ENCODE data around the gene GDPD2. TPM values are rescaled to one million over a fixed set of nuclear protein-coding genes. Genes with fewer than 3 reads are reported as not detected.

Gene GDPD2
- total and polyA plus RNA-seq, 2 of the 13 experiments (the other 11 are each of a cell fraction or from before 2014, with no cell fraction given), result 0.04 to 0.08 TPM

DNA sequence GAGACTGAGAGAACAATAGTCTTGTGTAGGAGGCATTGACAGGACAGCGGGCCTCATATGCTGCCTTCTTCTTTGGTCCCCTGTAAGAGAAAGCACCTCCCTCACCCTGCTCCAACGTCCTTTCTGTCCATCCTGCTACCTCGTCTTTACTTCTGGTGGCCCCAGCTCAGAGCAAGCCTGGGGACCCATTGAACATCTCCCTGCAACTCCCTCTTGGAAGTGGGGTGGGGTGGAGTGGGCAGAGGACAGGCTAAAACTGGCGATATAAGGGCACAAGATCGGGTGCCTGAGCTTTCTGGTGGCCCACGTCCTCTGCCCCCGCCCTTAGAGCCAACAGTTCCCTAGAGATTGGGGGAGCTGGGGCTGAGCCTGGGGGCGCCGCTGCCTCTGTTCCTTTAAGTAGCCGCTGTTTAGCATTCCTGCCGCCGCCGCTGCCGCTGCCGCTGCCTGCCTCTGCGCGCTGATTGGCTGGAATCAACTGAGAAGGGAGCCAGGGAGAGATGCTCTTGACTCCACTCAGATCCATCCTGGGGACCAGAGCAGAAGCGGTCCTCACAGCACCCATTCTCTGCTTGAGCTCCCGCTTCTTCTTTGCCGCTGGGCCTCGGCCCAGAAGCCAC is 21.3 kb downstream of the GDPD2 start, which contains the start of gene DLG3:
Gene DLG3 (plus strand): TSS at position 510 of the 620 bp plus-strand sequence. CDS start 367 bp downstream, outside the sequence.
- Histone ChIP-seq H3K27ac (ENCODE audit: extremely low read length, insufficient read depth, low read length) (no peak within 1 kb of the TSS), H3K4me1 (ENCODE audit: insufficient read depth, low read length) (no peaks in the 10 kb centered on the region), H4K20me1 (ENCODE audit: insufficient read depth, low read length) (no peaks in the 10 kb centered on the region), H3K27me3 (ENCODE audit: control insufficient read depth in 1 of 2, insufficient read depth in 2 of 2, low read length in 2 of 2) (peaks cover 4 to 17% of the 10 kb centered on the region in 2 experiments; a peak in 4 of 5 replicates), H3K9me3 (ENCODE audit: low read length) (no peaks in the 10 kb centered on the region), H3K79me2 (ENCODE audit: insufficient read depth, low read length) (no peaks in the 10 kb centered on the region), H3K4me3 (replicated peaks in 1 of 3; ENCODE audit: insufficient read depth in 1 of 3, low read depth in 2 of 3, low read length in 3 of 3) (no peak within 1 kb of the TSS), H2AFZ (ENCODE audit: low read length) (no peak within 1 kb of the TSS), H3K4me2 (ENCODE audit: low read depth, low read length) (no peak within 1 kb of the TSS), H3K36me3 (replicated peaks in 1 of 2; ENCODE audit: control insufficient read depth in 1 of 2, insufficient read depth in 2 of 2, low read length in 2 of 2) (no peaks in the 10 kb centered on the region), H3K9ac (ENCODE audit: insufficient read depth, low read depth, low read length) (no peak within 1 kb of the TSS)
- ATAC-seq (peak; percentile 63), FAIRE-seq (no peak), DNase-seq (ENCODE audit: low spot score) (no peak)
- intact Hi-C loops (cut with micrococcal nuclease; ENCODE audit: unreplicated experiment), result no loop called here
- in situ Hi-C loops (cut with HindIII; ENCODE audit: extremely low pct_ligation_motif_present, low pct_unique_long_range_greater_than_20kb), result no loop called here
- ChIA-PET CTCF (ENCODE audit: low intra/inter-chr PET ratio, low total read pairs) (no interaction called here), POLR2A (no interaction called here)
- no TSS peak for BruUV-seq (replicated peaks)
- 3% methylated on average over 4 of the region's 21 CpGs for WGBS (ENCODE audit: low lambda C conversion rate)
- TF ChIP-seq ZSCAN20 (CRISPR knock-in tag; IDR thresholded peaks at IDR 0.05; ENCODE audit: borderline replicate concordance) (no peak), RNF219 (CRISPR knock-in tag; IDR thresholded peaks at IDR 0.05) (no peak), ZNF326 (CRISPR knock-in tag; IDR thresholded peaks at IDR 0.05; ENCODE audit: borderline replicate concordance) (no peak), MATR3 (CRISPR knock-in tag; IDR thresholded peaks at IDR 0.05) (no peak), NFYB (CRISPR knock-in tag; IDR thresholded peaks at IDR 0.05) (peak; percentile 72), TOE1 (CRISPR knock-in tag; IDR thresholded peaks at IDR 0.05) (no peak), JUNB (CRISPR knock-in tag; IDR thresholded peaks at IDR 0.05; ENCODE audit: borderline replicate concordance) (no peak), DBP (CRISPR knock-in tag; IDR thresholded peaks at IDR 0.05; ENCODE audit: not compliant biosample characterization) (no peak), NFE2L1 (CRISPR knock-in tag; IDR thresholded peaks at IDR 0.05; ENCODE audit: borderline replicate concordance) (no peak), STAG1 (CRISPR knock-in tag; IDR thresholded peaks at IDR 0.05) (no peak), NFYC (CRISPR knock-in tag; IDR thresholded peaks at IDR 0.05) (peak; percentile 43; the same call in 1 of the 2 replicates), ZNF790 (CRISPR knock-in tag; IDR thresholded peaks at IDR 0.05; ENCODE audit: borderline replicate concordance) (no peak), ZNF207 (IDR thresholded peaks at IDR 0.05; ENCODE audit: borderline replicate concordance) (no peak), SOX5 (CRISPR knock-in tag; IDR thresholded peaks at IDR 0.05; ENCODE audit: borderline replicate concordance) (no peak)
- TF ChIP-seq, protein P1, sequence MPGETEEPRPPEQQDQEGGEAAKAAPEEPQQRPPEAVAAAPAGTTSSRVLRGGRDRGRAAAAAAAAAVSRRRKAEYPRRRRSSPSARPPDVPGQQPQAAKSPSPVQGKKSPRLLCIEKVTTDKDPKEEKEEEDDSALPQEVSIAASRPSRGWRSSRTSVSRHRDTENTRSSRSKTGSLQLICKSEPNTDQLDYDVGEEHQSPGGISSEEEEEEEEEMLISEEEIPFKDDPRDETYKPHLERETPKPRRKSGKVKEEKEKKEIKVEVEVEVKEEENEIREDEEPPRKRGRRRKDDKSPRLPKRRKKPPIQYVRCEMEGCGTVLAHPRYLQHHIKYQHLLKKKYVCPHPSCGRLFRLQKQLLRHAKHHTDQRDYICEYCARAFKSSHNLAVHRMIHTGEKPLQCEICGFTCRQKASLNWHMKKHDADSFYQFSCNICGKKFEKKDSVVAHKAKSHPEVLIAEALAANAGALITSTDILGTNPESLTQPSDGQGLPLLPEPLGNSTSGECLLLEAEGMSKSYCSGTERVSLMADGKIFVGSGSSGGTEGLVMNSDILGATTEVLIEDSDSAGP (CRISPR knock-in tag; IDR thresholded peaks at IDR 0.05; ENCODE audit: borderline replicate concordance), result peak; percentile 91
- TF ChIP-seq, protein P2, sequence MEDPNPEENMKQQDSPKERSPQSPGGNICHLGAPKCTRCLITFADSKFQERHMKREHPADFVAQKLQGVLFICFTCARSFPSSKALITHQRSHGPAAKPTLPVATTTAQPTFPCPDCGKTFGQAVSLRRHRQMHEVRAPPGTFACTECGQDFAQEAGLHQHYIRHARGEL (CRISPR knock-in tag; IDR thresholded peaks at IDR 0.05), result no peak
- TF ChIP-seq, protein P3, sequence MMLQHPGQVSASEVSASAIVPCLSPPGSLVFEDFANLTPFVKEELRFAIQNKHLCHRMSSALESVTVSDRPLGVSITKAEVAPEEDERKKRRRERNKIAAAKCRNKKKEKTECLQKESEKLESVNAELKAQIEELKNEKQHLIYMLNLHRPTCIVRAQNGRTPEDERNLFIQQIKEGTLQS (CRISPR knock-in tag; IDR thresholded peaks at IDR 0.05), result no peak

Data from HepG2 (cell line).